ENCODE data around the gene MTO1.

GRCh38 chr6:73435236-73435635, 26.3 kb upstream of the MTO1 start:
- TF ChIP-seq CTCF (conservative IDR thresholded peaks at IDR 0.05 in 1 of 2, IDR thresholded peaks at IDR 0.05 in 1 of 2; ENCODE audit: low read depth in 1 of 2, low read length in 2 of 2), result no peak
- TF ChIP-seq EZH2 (IDR thresholded peaks at IDR 0.05; ENCODE audit: low read length, missing control alignments), result no peak

Measured in fibroblast of lung (primary cell).